KMS-11 (cell line): ENCODE measurements around the gene TSEN34.

Source experiments
- H2AFZ ChIP-seq: fragments of 200-600 bp; sonication (generic); 2 replicates; pipeline ENCODE4 v1.6.1; 2016; ENCODE audit warnings: antibody characterized with exemption, mixed run types, low read depth
- H3K27ac ChIP-seq: fragments of 200-600 bp; sonication (generic); 2 replicates; pipeline ENCODE4 v1.6.1; 2016; ENCODE audit warnings: mild to moderate bottlenecking, mixed run types
- H3K27me3 ChIP-seq: fragments of 200-600 bp; sonication (generic); 2 replicates; pipeline ENCODE4 v1.6.1; 2017; ENCODE audit warnings: mild to moderate bottlenecking, low read depth, mixed run types, moderate library complexity; ENCODE audit not compliant: insufficient read depth
- H3K36me3 ChIP-seq: fragments of 200-600 bp; sonication (generic); 2 replicates; pipeline ENCODE4 v1.6.1; 2017; ENCODE audit warnings: mild to moderate bottlenecking, mixed run types; ENCODE audit not compliant: insufficient read depth
- H3K4me1 ChIP-seq: fragments of 200-600 bp; sonication (generic); 2 replicates; pipeline ENCODE4 v1.6.1; 2016; ENCODE audit warnings: mild to moderate bottlenecking, low read depth, mixed run types; ENCODE audit not compliant: poor library complexity, severe bottlenecking
- H3K4me2 ChIP-seq: fragments of 200-600 bp; sonication (generic); 2 replicates; pipeline ENCODE4 v1.7.0; 2016; ENCODE audit warnings: mild to moderate bottlenecking, mixed run types
- H3K4me3 ChIP-seq: fragments of 200-600 bp; sonication (generic); IDR thresholded peaks from 2 replicates; pipeline ENCODE4 v1.6.1; 2017; ENCODE audit warnings: low read depth, low read length, mixed read lengths; ENCODE audit not compliant: insufficient read depth
- H3K79me2 ChIP-seq: fragments of 200-600 bp; sonication (generic); 2 replicates; pipeline ENCODE4 v1.6.1; 2016; ENCODE audit warnings: low read depth, mixed run types; ENCODE audit not compliant: insufficient read depth
- H3K9ac ChIP-seq: fragments of 200-600 bp; sonication (generic); 2 replicates; pipeline ENCODE4 v1.6.1; 2016; ENCODE audit warnings: mild to moderate bottlenecking, mixed run types
- H4K20me1 ChIP-seq: fragments of 200-600 bp; sonication (generic); 2 replicates; pipeline ENCODE4 v1.6.1; 2016; ENCODE audit warnings: mild to moderate bottlenecking, mixed run types; ENCODE audit not compliant: insufficient read depth
- CTCF ChIP-seq: fragments of 200-600 bp; sonication (generic); conservative IDR thresholded peaks from 2 replicates; pipeline ENCODE4 v1.6.1; 2017; ENCODE audit warnings: low read depth, mild to moderate bottlenecking, antibody characterized with exemption, low read length, moderate library complexity, mixed read lengths

The TSEN34 gene

GRCh38 chr19:54152267-54152666 is 38.8 kb upstream of the TSEN34 start:
- no peaks in the 10 kb centered on the region for H3K27me3 ChIP-seq
- no peak overlapping the region for H3K27ac ChIP-seq
- H2AFZ ChIP-seq = no peak overlapping the region
- no peak for TF ChIP-seq CTCF
- 0 out of 2 replicates have a peak, but pooled peaks cover 3% of the 10 kb centered on the region for H3K36me3 ChIP-seq
- no peaks in the 10 kb centered on the region for H3K79me2 ChIP-seq
- peaks cover 5% of the 10 kb centered on the region for H3K4me1 ChIP-seq
- H3K9ac ChIP-seq = no peak overlapping the region
- no peaks in the 10 kb centered on the region for H4K20me1 ChIP-seq
- no peak overlapping the region for H3K4me3 ChIP-seq
- no peak overlapping the region for H3K4me2 ChIP-seq

- Histone ChIP-seq H3K36me3 (0 out of 2 replicates have a peak, but pooled peaks cover 3% of the 10 kb centered on the region), H3K4me1 (peaks cover 8% of the 10 kb centered on the region), H3K9ac (no peak overlapping the region), H2AFZ (no peak overlapping the region), H3K27me3 (no peaks in the 10 kb centered on the region), H3K4me2 (no peak overlapping the region), H4K20me1 (no peaks in the 10 kb centered on the region), H3K4me3 (no peak overlapping the region), H3K27ac (no peak overlapping the region), H3K79me2 (peaks cover 5% of the 10 kb centered on the region; the same call in 1 of the 2 replicates)
- no peak for TF ChIP-seq CTCF
Measured at GRCh38 chr19:54152878-54153524, 38.1 kb upstream of the TSEN34 start.

GRCh38 chr19:54153731-54154326 is 37.3 kb upstream of the TSEN34 start:
- H3K9ac ChIP-seq = no peak overlapping the region
- H3K27me3 ChIP-seq = no peaks in the 10 kb centered on the region
- no peak overlapping the region for H2AFZ ChIP-seq
- H3K79me2 ChIP-seq = peaks cover 13% of the 10 kb centered on the region; the same call in 1 of the 2 replicates
- H4K20me1 ChIP-seq = no peaks in the 10 kb centered on the region
- 0 out of 2 replicates have a peak, but pooled peaks cover 3% of the 10 kb centered on the region for H3K36me3 ChIP-seq
- H3K4me3 ChIP-seq = no peak overlapping the region
- H3K4me1 ChIP-seq = peaks cover 17% of the 10 kb centered on the region
- no peak overlapping the region for H3K4me2 ChIP-seq
- no peak overlapping the region for H3K27ac ChIP-seq
- TF ChIP-seq CTCF = no peak

- no peak overlapping the region for H3K27ac ChIP-seq
- H3K4me2 ChIP-seq = no peak overlapping the region
- no peak overlapping the region for H3K4me3 ChIP-seq
- H3K79me2 ChIP-seq = peaks cover 13% of the 10 kb centered on the region; the same call in 1 of the 2 replicates
- no peak for TF ChIP-seq CTCF
- H3K27me3 ChIP-seq = no peaks in the 10 kb centered on the region
- 0 out of 2 replicates have a peak, but pooled peaks cover 3% of the 10 kb centered on the region for H3K36me3 ChIP-seq
- no peak overlapping the region for H2AFZ ChIP-seq
- no peak overlapping the region for H3K9ac ChIP-seq
- peaks cover 18% of the 10 kb centered on the region for H3K4me1 ChIP-seq
- no peaks in the 10 kb centered on the region for H4K20me1 ChIP-seq
Measured at GRCh38 chr19:54154603-54155345, 36.3 kb upstream of the TSEN34 start.
